Renal pelvis (tissue), 12 donors: ENCODE results near the gene EED. TPM values are rescaled to one million over a fixed set of nuclear protein-coding genes. Genes with fewer than 3 reads are reported as not detected.

Source experiments
- DNase-seq: peaks from one replicate; pipeline ENCODE4 v3.0.0-alpha.2; 2013
- long read RNA-seq, 16 experiments: transcript quantifications; one replicate each; lab custom pipeline, GENCODE V29; 2026
- polyA plus RNA-seq, 3 donors: library from polyadenylated mRNA; unstranded; fragments of 120-200 nt; gene quantifications; one replicate each; pipeline ENCODE4 v1.2.1, GENCODE V29; 2013; ENCODE audit not compliant: insufficient read length in 3 of 3

Gene EED
- 10 to 100 TPM; 37.3 to 43.5 (median 40.0) TPM for polyA plus RNA-seq
- long read RNA-seq, donor 1, transcript EED-201 (12 exons, 2,223 nt), result major isoform, 7 of 25 reads
- long read RNA-seq, donor 1, partial matches to known transcripts, result 17 of 25 reads
- long read RNA-seq, donor 1, other reads (novel, unspliced or antisense), result 0 of 25 reads
- long read RNA-seq, donor 2, transcript EED-201 (12 exons, 2,223 nt), result major isoform, 7 of 32 reads
- long read RNA-seq, donor 2, partial matches to known transcripts, result 20 of 32 reads
- long read RNA-seq, donor 2, other reads (novel, unspliced or antisense), result 0 of 32 reads
- long read RNA-seq, donor 3, partial matches to known transcripts, result 0 of 9 reads
- long read RNA-seq, donor 3, other reads (novel, unspliced or antisense), result 0 of 9 reads
- long read RNA-seq, donor 4, transcript EED-201 (12 exons, 2,223 nt), result major isoform, 7 of 15 reads
- long read RNA-seq, donor 4, partial matches to known transcripts, result 0 of 15 reads
- long read RNA-seq, donor 4, other reads (novel, unspliced or antisense), result 0 of 15 reads
- long read RNA-seq, donor 5, partial matches to known transcripts, result 16 of 20 reads
- long read RNA-seq, donor 5, other reads (novel, unspliced or antisense), result 0 of 20 reads
- long read RNA-seq, donor 6, partial matches to known transcripts, result 12 of 19 reads
- long read RNA-seq, donor 6, other reads (novel, unspliced or antisense), result 0 of 19 reads
- long read RNA-seq, donor 7, transcript EED-201 (12 exons, 2,223 nt), result major isoform, 5 of 36 reads
- long read RNA-seq, donor 7, partial matches to known transcripts, result 26 of 36 reads
- long read RNA-seq, donor 7, other reads (novel, unspliced or antisense), result 0 of 36 reads
- long read RNA-seq, donor 8, partial matches to known transcripts, result 9 of 11 reads
- long read RNA-seq, donor 8, other reads (novel, unspliced or antisense), result 0 of 11 reads
- long read RNA-seq, donor 9, transcript EED-201 (12 exons, 2,223 nt), result major isoform, 7 of 29 reads
- long read RNA-seq, donor 9, partial matches to known transcripts, result 16 of 29 reads
- long read RNA-seq, donor 9, other reads (novel, unspliced or antisense), result 0 of 29 reads
- long read RNA-seq, donor 10, partial matches to known transcripts, result 0 of 14 reads
- long read RNA-seq, donor 10, other reads (novel, unspliced or antisense), result 0 of 14 reads
- long read RNA-seq, donor 11, partial matches to known transcripts, result 0 of 6 reads
- long read RNA-seq, donor 11, other reads (novel, unspliced or antisense), result 0 of 6 reads
- long read RNA-seq, donor 12, partial matches to known transcripts, result 24 of 33 reads
- long read RNA-seq, donor 12, other reads (novel, unspliced or antisense), result 0 of 33 reads
- long read RNA-seq, donor 13, transcript EED-201 (12 exons, 2,223 nt), result major isoform, 6 of 30 reads
- long read RNA-seq, donor 13, partial matches to known transcripts, result 23 of 30 reads
- long read RNA-seq, donor 13, other reads (novel, unspliced or antisense), result 0 of 30 reads
- long read RNA-seq, donor 14, result 0 reads
- long read RNA-seq, donor 15, transcript EED-201 (12 exons, 2,223 nt), result major isoform, 10 of 34 reads
- long read RNA-seq, donor 15, partial matches to known transcripts, result 18 of 34 reads
- long read RNA-seq, donor 15, other reads (novel, unspliced or antisense), result 0 of 34 reads
- long read RNA-seq, donor 16, transcript EED-201 (12 exons, 2,223 nt), result major isoform, 6 of 35 reads
- long read RNA-seq, donor 16, partial matches to known transcripts, result 24 of 35 reads
- long read RNA-seq, donor 16, other reads (novel, unspliced or antisense), result 0 of 35 reads

DNA sequence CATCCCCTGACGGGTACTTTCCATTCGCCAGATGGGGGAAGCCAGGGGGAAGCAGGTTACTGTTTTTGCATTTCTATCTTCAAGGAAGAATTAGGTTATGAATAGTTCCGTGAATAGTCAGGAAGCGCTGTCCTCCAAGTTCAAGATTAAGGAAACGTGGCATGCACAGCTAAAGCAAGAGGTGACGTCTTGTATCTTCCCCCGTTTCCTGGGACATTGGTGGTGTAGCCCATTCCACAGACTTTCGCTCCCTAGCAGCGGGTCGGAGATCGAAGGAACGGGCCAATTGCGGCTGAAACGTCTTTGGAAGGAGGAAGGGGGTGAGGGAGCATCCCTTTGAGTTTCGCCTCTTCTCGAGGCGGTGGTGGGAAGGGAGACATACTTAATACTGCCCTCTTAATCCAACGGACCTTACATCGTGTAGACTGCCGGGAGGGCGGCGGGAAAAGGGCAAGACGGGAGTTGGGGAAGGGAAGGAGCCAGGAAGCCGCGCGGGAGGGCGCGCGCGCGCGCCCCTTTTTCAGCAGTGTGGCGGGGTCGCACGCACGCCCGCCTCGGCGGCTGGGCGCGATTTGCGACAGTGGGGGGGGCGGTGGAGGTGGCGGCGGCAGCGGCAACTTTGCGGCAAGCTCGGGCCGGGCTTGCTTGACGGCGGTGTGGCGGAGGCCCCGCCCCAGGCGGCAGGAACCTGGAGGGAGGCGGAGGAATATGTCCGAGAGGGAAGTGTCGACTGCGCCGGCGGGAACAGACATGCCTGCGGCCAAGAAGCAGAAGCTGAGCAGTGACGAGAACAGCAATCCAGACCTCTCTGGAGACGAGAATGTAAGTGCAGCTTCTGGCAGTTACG lies at the start of gene EED:
Gene EED, plus strand, starts transcription at position 232 of the 847 bp plus-strand sequence. Its CDS starts 477 bp downstream, at position 709.
- peak; percentile 96 for DNase-seq

GRCh38 chr11:86194998-86195397 lies 49.6 kb upstream of the EED start:
- DNase-seq, result no peak

DNA sequence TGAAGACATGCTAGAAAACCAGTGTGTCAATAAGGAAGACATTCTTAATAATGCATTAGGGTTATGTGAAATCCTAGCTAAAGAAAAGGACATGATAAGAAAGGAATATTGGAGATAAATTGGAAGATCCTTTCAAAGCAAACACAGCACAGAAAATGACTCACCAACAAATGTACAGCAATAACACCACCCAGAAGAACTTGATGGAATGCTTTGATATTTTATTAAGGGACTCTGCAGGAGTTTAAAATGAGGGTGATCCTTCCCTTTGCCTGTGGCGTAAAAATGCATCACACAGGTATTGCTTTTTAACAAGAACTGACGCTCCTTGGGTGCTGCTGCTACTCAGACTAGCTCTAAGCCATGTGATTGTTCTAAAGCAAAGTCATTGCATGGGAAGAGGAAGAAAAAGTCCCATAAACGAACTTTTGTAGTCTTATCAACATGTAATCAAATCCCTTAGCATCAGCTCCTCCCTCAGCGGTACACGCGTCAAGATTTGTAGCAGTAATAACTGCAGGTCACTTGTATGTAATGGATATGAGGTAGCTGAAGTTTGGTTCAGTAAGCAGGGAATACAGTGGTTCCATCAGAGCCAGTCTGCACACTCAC lies 48.4 kb upstream of the EED start:
- peak; percentile 41 for DNase-seq

GRCh38 chr11:86196913-86197312 lies 47.6 kb upstream of the EED start:
- DNase-seq, result no peak

GRCh38 chr11:86197448-86197847 lies 47.1 kb upstream of the EED start:
- DNase-seq, result no peak

DNA sequence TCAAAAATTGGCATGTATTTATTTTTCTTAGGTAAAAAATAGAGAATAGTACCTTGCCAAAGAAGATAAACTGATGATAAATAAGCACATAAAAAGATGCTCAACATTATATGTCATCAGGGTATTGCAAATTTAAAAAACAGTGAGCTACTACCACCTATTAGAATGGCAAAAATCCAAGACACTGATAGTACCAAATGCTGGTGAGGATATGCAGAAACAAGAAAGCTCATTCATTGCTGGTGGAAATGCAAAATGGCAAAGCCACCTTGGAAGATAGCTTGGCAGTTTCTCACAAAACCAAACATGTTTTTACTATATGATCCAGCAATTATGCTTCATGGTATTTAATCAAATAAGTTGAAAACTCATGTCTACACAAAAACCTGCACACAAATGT lies 46.4 kb upstream of the EED start:
- DNase-seq, result no peak

DNA sequence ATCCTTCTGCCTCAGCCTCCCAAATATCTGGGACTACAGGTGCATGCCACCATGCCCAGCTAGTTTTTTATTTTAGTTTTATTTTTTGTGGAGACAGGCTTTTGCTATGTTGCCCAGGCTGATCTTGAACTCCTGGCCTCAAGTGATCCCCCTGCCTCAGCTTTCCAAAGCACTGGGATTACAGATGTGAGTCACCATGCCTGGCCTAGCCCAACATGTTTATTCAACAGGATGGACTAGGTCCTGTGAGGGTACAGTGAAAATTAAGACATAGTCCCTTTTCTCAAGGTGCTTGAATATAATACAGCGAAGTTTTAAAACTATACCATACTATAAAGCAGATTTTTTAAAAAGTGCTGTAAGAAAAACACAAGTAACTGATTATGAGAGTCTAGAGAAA lies 45.2 kb upstream of the EED start:
- no peak for DNase-seq

- DNase-seq, result no peak
Observed at GRCh38 chr11:86201371-86201884, 43.1 kb upstream of the EED start.

GRCh38 chr11:86202013-86202336 lies 42.6 kb upstream of the EED start:
- no peak for DNase-seq

DNA sequence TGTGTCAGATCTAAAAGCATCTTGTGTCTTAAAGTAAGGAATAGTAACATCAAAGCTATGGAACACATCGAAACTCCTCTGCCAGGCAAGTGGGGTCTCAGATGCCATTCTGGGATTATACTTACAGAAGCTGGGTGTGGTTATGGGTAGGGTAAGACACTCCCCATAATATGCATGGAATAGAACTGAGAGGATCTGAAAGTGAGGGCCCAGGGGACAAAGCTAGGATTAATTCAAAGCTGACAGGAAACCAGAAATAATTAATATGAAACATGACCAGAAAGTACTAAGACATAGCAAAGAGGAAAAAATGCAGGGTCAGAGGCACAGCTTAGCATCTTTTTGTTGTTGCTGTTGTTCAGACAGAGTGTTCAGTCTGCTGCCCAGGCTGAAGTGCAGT lies 40.2 kb upstream of the EED start:
- DNase-seq, result no peak

GRCh38 chr11:86205421-86206336 lies 38.9 kb upstream of the EED start:
- DNase-seq, result no peak

DNA sequence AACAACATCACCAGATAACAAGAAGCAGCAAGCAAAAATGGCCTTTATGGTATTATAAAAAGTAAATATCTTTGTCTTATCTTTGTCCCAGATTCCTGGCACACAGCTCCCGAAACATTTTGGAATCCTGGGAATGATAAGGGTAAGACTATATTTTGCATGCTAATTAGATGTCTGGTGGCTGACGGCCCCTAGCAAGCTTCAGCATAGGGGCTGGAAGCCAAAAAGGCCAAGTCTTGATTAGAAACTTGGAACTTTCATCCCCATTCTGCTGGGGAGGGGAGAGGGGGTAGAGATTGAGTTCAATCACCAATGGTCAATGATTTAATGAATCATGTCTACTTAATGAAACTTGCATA lies 38.2 kb upstream of the EED start:
- no peak for DNase-seq

- DNase-seq, result no peak
Observed at GRCh38 chr11:86207413-86207812, 37.1 kb upstream of the EED start.

DNA sequence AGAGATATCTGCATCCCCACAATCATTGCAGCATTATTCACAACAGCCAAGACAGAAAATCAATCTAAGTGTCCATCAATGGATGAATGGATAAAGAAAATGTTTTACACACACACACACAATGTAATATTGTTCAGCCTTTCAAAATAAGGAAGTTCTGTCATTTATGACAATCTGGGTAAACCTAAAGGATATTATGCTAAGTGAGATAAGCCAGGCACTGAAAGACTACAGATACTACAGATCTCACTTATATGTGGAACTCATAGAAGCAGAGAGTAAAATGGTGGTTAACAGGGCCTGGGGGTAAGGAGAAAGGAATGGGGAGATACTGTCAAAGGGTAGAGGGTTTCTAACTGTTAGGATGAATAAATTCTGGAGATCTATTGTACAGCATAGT lies 36.0 kb upstream of the EED start:
- DNase-seq, result no peak

GRCh38 chr11:86209806-86210657 lies 34.5 kb upstream of the EED start:
- no peak for DNase-seq

- no peak for DNase-seq
Observed at GRCh38 chr11:86210898-86211297, 33.7 kb upstream of the EED start.

DNA sequence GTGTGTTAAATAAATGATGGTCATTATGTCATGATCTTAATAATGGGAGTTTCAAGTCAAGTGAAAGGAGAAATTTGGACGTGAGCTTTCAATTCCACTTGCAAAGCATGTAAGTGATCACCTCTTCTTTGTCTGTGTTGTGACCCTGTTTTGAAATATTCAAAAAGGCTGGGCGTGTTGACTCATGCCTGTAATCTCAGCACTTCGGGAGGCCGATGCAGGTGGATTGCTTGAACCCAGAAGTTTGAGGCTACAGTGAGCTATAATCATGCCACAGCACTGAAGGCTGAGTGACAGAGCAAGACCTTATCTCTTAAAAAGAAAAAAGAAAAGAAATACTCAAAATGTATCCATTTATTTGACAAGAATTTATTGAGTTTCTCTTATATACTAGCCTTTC lies 32.9 kb upstream of the EED start:
- DNase-seq, result no peak
